Measurements from ENCODE around the gene WDR81.
"Not testable (repeated sequence)": the region's sequence is repeated elsewhere in the genome, so short reads cannot be mapped to it uniquely, and the experiment has no call there.

The WDR81 gene

DNA sequence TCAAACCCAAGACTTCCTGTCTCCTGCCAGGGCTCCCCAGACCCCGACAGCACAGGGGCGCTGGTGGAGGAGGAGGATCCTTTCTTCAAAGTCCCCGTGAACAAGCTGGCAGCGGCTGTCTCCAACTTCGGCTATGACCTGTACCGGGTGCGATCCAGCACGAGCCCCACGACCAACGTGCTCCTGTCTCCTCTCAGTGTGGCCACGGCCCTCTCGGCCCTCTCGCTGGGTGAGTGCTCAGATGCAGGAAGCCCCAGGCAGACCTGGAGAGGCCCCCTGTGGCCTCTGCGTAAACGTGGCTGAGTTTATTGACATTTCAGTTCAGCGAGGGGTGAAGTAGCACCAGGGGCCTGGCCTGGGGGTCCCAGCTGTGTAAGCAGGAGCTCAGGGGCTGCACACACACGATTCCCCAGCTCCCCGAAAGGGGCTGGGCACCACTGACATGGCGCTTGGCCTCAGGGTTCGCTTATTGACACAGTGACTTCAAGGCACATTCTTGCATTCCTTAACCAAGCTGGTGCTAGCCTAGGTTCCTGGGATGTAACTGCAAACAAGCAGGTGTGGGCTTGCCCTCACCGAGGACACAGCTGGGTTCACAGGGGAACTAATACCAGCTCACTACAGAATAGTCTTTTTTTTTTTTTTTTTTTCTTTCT lies 45.4 kb downstream of the WDR81 start:
- Mint-ChIP-seq H3K4me3 (peak overlapping the region; percentile 34), H3K36me3 (no peaks in the 10 kb centered on the region), H3K27ac (peak overlapping the region; percentile 87), H3K9me3 (no peaks in the 10 kb centered on the region), H3K4me1 (peaks cover 41% of the 10 kb centered on the region), H3K27me3 (no peaks in the 10 kb centered on the region)
- ATAC-seq = peak; percentile 70

DNA sequence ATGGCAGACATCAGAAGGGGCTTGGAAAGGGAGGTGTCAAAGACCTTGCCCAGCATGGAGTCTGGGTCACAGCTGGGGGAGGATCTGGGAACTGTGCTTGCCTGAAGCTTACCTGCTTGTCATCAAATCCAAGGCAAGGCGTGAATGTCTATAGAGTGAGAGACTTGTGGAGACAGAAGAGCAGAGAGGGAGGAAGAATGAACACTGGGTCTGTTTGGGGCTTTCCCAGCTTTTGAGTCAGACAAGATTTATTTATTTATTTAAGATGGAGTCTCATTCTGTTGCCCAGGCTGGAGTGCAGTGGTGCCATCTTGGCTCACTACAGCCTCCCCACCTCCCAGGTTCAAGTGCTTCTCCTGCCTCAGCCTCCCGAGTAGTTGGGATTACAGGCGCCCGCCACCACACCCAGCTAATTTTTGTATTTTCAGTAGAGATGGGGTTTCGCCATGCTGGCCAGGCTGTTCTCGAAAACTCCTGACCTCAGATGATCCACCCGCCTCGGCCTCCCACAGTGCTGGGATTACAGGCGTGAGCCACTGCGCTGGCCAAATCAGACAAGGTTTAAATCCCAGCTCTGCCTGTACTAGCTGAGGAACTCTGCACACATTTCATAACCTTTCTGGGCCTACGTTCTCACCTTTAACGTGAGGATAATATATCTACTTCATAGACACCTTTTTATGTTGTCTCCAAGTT lies 48.6 kb downstream of the WDR81 start:
- Mint-ChIP-seq H3K36me3 (peaks cover 12% of the 10 kb centered on the region), H3K4me1 (peaks cover 35% of the 10 kb centered on the region), H3K27ac (peak overlapping the region; percentile 57)
- not testable (repeated sequence) for ATAC-seq, H3K4me3 Mint-ChIP-seq, H3K9me3 Mint-ChIP-seq, H3K27me3 Mint-ChIP-seq

DNA sequence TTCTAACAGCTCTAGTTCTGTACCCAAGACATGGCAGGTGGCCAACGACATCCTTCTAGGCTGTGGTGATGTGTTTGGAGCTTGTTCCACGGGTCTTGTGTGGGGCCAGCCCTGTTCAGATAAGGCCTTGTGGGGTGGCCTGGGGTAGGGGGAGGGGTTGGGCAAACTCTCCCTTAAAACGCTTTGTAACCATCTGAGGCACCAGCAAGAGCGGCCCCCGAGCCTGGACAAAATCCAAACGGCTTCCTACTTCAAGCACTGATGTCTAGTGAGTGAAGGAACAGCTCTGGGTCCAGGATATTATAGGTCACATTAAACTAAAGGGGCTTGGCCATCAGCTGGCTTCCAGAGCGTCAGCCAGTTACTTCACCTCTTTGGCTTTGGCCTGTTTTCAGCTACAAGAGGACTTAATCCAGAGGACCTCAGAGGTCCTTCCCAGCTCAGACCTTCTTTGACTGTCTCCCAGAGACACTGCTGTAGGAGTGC lies 49.2 kb downstream of the WDR81 start:
- no peak for ATAC-seq
- Mint-ChIP-seq H3K9me3 (no peaks in the 10 kb centered on the region), H3K27ac (peak overlapping the region; percentile 57), H3K4me3 (no peak overlapping the region), H3K27me3 (no peaks in the 10 kb centered on the region), H3K36me3 (peaks cover 17% of the 10 kb centered on the region), H3K4me1 (peaks cover 35% of the 10 kb centered on the region)

DNA sequence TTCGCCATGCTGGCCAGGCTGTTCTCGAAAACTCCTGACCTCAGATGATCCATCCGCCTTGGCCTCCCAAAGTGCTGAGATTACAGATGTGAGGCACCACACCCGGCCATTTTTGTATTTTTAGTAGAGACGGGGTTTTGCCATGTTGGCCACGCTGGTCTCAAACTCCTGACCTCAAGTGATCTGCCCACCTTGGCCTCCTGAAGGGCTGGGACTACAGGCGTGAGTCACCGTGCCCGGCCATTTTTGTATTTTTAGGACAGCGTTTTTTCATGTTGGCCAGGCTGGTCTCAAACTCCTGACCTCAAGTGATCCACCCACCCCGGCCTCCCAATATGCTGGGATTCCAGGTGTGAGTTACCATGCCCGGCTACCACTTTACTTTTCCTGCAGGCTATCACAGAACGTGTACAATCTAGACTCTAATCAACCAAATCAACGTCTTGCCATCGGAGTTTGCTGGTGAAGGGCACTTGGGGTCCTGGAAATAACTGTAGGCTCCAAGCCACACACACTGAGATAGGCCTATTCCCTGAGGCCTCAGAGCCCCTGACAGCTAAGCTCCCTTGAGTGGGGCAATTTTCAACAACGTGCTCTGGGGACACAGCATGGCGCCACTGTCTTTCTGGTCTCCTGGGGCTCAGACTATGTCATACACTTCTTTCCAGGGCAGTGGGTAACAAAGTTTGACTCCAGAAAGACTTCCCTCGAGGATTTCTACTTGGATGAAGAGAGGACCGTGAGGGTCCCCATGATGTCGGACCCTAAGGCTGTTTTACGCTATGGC lies 50.1 kb downstream of the WDR81 start:
- H3K36me3 Mint-ChIP-seq = peaks cover 17% of the 10 kb centered on the region
- H3K27me3 Mint-ChIP-seq = no peaks in the 10 kb centered on the region
- no peak overlapping the region for H3K4me3 Mint-ChIP-seq
- H3K4me1 Mint-ChIP-seq = peaks cover 31% of the 10 kb centered on the region
- no peak for ATAC-seq
- no peaks in the 10 kb centered on the region for H3K9me3 Mint-ChIP-seq
- peak overlapping the region; percentile 57 for H3K27ac Mint-ChIP-seq

DNA sequence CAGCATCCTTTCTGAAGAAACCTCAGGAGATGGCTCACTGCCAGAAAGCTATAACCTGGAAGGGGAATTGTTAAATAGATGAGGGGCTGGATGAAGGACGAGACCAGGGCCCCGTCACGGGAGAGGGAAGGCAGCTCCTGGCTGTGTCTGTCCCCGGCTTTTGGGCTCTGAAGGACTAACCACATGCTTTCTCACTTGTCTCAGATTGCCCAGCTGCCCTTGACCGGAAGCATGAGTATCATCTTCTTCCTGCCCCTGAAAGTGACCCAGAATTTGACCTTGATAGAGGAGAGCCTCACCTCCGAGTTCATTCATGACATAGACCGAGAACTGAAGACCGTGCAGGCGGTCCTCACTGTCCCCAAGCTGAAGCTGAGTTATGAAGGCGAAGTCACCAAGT lies 51.8 kb downstream of the WDR81 start:
- Mint-ChIP-seq H3K4me1 (peaks cover 14% of the 10 kb centered on the region), H3K9me3 (no peaks in the 10 kb centered on the region), H3K36me3 (peaks cover 17% of the 10 kb centered on the region), H3K4me3 (no peak overlapping the region), H3K27me3 (no peaks in the 10 kb centered on the region), H3K27ac (no peak overlapping the region)
- ATAC-seq = no peak

DNA sequence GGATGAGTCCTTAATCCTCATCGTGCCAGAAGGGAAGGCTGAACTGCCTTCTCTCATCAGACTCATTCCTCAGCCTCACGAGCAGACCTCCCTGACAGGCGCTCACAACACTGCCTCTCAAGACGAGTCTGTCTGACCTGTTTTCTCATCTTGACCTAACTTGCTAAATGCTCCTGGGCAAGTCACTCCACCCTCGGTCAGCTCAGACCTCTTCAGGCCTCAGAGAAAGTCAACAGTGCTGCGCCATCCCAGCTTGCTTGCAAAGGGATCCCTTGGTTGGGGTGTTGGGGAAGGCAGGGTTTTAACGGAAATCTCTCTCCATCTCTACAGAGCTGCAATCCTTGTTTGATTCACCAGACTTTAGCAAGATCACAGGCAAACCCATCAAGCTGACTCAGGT lies 52.4 kb downstream of the WDR81 start:
- Mint-ChIP-seq H3K4me1 (peaks cover 10% of the 10 kb centered on the region), H3K36me3 (peaks cover 19% of the 10 kb centered on the region), H3K27ac (no peak overlapping the region), H3K27me3 (no peaks in the 10 kb centered on the region), H3K4me3 (no peak overlapping the region), H3K9me3 (no peaks in the 10 kb centered on the region)
- ATAC-seq = no peak

DNA sequence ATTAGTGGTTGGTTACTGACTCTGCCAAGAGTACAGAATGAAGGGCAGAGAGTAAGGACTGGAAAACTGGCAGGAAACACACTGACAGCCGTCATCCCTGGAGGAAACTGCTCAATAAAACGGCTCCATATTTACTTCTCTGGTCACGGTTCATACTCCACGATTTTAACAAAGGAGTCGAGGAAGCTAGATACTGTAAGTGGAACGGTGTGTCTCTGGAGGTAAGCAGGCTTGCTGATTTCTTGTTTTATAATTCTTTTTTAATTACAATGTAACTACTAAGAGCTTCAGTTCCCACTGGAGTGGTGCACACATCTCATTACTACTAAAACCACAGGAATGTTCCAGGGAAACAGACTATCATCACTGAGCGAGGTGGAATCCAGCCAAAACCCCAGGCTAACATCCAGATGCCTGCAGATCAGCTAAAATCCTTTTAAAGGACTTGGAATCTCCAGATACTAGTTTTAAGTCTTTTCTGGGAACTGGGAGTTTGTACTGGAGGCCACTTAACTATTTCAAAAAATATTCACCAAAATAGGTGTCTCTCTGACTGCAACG lies 55.1 kb downstream of the WDR81 start:
- ATAC-seq = no peak
- Mint-ChIP-seq H3K27ac (no peak overlapping the region), H3K9me3 (no peaks in the 10 kb centered on the region), H3K4me1 (peaks cover 26% of the 10 kb centered on the region), H3K4me3 (no peak overlapping the region), H3K27me3 (no peaks in the 10 kb centered on the region), H3K36me3 (peaks cover 31% of the 10 kb centered on the region)

DNA sequence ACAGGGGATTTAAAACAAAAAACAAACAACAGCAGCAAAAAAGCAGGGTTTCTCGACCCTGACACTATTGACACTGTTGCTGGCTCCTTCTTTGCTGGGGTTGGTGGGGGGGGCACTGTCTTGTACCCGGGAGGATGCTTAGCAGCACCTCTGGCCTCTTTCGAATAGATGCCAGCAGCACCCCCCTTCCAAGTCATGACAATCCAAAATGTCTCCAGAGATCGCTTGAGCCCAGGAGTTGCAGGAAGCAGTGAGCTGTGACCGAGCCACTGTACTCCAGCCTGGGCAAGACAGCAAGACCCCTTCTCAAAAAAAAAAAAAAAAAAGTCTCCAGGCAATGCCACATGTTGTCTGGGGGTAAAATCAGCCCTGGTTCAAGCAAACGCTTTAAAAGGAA lies 57.7 kb downstream of the WDR81 start:
- Mint-ChIP-seq H3K4me1 (peaks cover 26% of the 10 kb centered on the region), H3K27me3 (no peaks in the 10 kb centered on the region), H3K9me3 (no peaks in the 10 kb centered on the region), H3K36me3 (peaks cover 41% of the 10 kb centered on the region), H3K4me3 (no peak overlapping the region), H3K27ac (peak overlapping the region; percentile 94)
- no peak for ATAC-seq

DNA sequence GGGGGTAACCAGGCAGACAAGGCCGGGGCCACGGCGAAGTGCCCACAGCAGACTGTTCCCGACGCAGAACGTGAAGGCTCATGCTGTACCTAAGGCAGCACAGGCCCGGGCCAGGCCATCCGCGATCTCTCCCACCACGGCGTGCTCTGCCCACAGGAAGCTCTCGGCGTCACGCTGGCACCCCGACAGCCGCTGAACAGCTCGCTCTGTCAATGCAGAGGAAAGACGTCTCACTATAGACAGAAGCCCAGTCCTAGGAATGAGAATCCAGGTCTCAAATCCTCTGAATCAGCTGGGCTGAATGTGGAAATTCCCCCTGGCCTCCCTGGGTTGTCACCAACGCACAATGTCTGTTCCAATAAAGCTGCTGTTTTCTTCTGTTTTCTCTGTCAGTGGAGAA lies 58.8 kb downstream of the WDR81 start:
- Mint-ChIP-seq H3K4me3 (peak overlapping the region; percentile 37), H3K4me1 (peaks cover 26% of the 10 kb centered on the region), H3K36me3 (peaks cover 37% of the 10 kb centered on the region), H3K9me3 (no peaks in the 10 kb centered on the region), H3K27ac (peak overlapping the region; percentile 94), H3K27me3 (no peaks in the 10 kb centered on the region)
- peak; percentile 75 for ATAC-seq

DNA sequence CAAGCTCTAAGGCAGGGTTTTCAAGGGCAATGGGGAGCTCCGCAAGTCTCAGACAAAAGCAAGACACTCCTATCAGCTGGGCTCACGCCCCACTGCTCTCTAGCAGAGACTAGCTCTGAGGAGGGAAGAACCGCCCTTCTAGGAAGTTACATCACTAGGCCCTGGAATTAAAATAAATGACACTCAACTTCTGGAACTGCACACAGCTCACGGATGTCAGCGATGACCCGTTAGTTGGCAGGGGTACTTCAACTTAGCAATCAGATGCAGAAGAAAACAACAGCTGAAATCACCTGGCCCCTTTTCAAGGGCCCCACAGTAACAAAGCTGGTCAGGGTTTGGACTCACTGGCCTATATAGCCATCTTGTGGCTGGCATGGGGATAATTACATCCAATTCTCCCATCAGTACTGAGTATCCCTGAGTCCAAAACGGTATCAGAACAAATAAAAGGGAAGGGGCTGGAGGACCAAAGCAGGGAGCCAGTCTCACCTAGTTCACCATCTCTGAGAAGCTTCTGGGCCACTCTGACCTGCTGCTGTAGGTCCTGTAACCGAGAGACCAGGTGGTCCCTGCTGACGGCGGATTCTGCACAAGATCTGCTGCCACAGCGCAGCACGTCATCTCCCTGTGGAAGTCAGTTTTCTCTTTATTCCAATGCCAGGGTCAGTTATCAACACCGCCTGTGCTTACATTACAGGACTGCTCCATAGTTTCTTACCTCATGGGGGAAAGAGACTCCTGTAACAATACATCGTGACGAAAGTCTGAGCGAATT lies 59.5 kb downstream of the WDR81 start:
- peak overlapping the region; percentile 94 for H3K27ac Mint-ChIP-seq
- ATAC-seq = peak; percentile 91
- H3K9me3 Mint-ChIP-seq = no peaks in the 10 kb centered on the region
- no peaks in the 10 kb centered on the region for H3K27me3 Mint-ChIP-seq
- H3K4me3 Mint-ChIP-seq = peak overlapping the region; percentile 37
- peaks cover 33% of the 10 kb centered on the region for H3K36me3 Mint-ChIP-seq
- peaks cover 26% of the 10 kb centered on the region for H3K4me1 Mint-ChIP-seq

DNA sequence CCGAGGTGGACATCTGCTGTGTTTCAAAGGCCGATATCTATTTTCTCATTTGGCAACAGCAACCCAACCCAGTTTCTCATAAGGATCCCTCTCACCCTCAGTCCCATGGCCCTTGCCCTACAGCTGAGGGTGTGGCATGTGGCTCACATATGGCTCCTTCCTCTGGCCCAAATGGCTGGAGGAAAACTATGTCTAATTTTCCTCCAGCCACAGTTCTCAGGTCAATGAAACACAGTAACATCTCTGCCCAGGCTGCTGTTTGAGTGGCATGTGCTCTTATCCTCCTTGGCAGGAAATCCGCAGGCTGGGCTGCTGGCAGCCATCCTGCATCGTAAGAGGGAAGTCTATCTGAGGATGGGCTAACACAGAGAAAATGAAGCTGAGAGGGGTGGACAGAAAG lies 61.4 kb downstream of the WDR81 start:
- peak overlapping the region; percentile 22 for H3K27ac Mint-ChIP-seq
- H3K4me3 Mint-ChIP-seq = no peak overlapping the region

DNA sequence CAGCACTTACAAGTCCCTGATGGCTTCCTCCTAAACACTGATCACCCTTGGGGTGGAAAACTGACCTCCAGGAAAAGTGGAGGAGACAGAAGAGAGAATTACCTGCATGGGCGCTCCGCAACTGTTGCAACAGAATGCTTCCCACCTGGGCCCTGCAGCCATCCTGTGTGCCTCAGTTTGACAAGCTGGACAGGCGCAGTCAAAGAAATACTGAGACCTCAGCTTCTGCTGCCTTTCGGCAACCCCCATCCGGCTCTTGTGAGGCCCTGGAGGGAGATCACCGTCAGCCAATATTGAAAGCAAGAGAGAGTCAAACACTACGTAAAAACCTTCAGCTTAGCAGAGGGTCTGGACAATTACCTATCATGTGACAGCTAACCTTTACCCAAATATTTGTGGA lies 62.2 kb downstream of the WDR81 start:
- no peaks in the 10 kb centered on the region for H3K27me3 Mint-ChIP-seq
- H3K4me1 Mint-ChIP-seq = peaks cover 26% of the 10 kb centered on the region
- H3K4me3 Mint-ChIP-seq = no peak overlapping the region
- peaks cover 33% of the 10 kb centered on the region for H3K36me3 Mint-ChIP-seq
- no peak overlapping the region for H3K27ac Mint-ChIP-seq
- no peaks in the 10 kb centered on the region for H3K9me3 Mint-ChIP-seq
- ATAC-seq = no peak

More for the DNA sequence above, 61.4 kb downstream of the WDR81 start:
- Mint-ChIP-seq H3K9me3 (no peaks in the 10 kb centered on the region), H3K27me3 (no peaks in the 10 kb centered on the region), H3K4me1 (peaks cover 26% of the 10 kb centered on the region), H3K36me3 (peaks cover 33% of the 10 kb centered on the region)
- no peak for ATAC-seq

DNA sequence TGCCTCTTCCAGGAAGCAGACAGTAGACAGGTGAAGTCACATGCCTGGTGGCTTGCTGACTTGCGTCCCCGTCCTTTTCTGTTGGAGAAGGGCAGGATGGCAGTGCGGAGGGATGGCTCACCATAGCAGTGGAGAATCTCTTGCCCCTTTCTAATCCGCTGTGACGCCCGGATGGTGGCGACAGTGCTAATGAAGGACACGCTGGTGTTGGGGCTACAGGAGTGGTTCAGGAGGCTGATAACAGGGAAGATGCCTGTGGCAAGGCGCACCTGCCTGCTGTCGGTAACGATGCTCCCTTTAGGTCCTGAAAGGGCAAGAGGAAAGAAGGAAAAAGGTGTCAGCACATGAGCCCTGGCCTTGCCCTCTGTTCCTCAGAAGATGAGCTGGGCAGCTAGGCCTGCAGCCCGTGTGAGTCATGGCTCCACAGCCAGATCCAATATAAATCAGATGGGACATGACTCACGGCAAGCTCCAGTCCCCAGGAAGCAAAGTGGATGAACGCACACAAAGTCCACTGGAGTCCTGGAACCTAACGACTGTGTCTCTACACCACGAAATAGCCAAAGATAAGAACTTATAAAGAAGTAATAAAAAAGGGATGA lies 62.9 kb downstream of the WDR81 start:
- Mint-ChIP-seq H3K4me1 (peaks cover 20% of the 10 kb centered on the region), H3K9me3 (no peaks in the 10 kb centered on the region), H3K4me3 (no peak overlapping the region), H3K36me3 (peaks cover 26% of the 10 kb centered on the region), H3K27me3 (no peaks in the 10 kb centered on the region), H3K27ac (no peak overlapping the region)
- ATAC-seq = no peak
